OCI-LY1 (cell line): ENCODE measurements around the gene TBL1Y.

Source experiments
- EZH2 ChIP-seq: fragments of 200-600 bp; sonication (generic), shearing (Covaris generic); IDR thresholded peaks from 2 replicates; pipeline ENCODE4 v1.8.0; 2017; ENCODE audit warnings: borderline replicate concordance, mixed run types, mild to moderate bottlenecking, antibody characterized with exemption, low read length, moderate library complexity, mixed read lengths
- TF ChIP-seq, protein P1 (sequence below): fragments of 200-600 bp; sonication (generic), shearing (Covaris generic); IDR thresholded peaks from 2 replicates; pipeline ENCODE4 v1.5.1; 2017; ENCODE audit warnings: mild to moderate bottlenecking, antibody characterized with exemption, low read length, moderate library complexity, mixed read lengths

DNA sequence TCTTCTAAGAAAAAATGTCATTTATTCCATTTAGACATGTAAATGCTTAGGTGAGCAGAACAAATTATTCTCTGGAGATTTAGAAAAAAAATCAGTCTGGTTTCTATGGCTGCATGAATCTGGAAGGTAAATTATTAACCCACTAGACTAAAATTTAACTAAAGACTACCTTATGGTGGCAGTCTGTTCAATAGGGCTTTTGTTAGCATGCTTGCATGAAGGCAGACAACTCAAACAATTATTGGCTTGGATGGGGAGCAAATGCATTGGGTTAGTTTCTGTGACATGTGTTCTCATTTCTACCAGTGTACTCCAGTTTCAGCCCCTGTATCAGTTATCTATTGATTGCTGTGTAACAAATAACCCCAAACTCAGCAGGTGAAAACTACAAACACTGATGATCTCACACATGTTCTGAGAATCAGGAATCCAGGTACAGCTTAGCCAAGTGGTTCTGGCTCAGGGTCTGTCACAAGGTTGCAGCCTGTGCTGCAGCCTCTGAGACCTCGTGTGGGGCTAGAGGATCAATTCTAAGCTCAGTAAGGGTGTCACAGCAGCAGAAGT is 87.1 kb downstream of the TBL1Y start:
- TF ChIP-seq, protein P1, sequence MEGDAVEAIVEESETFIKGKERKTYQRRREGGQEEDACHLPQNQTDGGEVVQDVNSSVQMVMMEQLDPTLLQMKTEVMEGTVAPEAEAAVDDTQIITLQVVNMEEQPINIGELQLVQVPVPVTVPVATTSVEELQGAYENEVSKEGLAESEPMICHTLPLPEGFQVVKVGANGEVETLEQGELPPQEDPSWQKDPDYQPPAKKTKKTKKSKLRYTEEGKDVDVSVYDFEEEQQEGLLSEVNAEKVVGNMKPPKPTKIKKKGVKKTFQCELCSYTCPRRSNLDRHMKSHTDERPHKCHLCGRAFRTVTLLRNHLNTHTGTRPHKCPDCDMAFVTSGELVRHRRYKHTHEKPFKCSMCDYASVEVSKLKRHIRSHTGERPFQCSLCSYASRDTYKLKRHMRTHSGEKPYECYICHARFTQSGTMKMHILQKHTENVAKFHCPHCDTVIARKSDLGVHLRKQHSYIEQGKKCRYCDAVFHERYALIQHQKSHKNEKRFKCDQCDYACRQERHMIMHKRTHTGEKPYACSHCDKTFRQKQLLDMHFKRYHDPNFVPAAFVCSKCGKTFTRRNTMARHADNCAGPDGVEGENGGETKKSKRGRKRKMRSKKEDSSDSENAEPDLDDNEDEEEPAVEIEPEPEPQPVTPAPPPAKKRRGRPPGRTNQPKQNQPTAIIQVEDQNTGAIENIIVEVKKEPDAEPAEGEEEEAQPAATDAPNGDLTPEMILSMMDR: no peak
- TF ChIP-seq EZH2: no peak
